ENCODE measurements around the gene GPC6.

DNA sequence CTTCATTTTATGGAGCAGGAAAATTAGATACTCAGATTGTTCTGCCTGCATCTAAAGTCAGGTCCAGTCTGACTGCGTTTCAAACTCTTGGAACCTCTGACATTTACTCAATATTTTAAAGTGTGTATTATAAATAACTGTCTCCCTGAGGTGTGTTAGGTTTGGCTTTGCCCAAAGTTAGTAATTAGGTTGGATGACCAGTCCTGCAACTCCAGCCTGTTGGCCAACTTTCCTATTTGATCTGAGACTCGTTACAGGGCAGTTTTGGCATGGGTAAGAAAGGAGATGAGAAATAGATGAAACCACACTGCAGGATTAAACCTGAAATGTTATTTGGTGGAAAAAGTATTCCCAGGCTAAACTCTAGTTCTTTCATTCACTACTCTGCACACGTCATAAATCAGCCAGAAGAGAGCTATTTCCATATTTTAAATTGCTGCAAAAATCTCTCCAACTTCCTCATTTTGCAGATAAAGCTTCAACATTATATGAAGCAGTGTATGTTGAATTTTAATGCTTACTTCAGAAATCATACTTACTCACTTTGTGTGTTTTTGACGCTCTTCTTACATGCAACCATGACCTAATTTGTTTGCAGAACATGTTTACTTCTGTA lies 895.8 kb downstream of the GPC6 start:
- TF ChIP-seq, protein P1, sequence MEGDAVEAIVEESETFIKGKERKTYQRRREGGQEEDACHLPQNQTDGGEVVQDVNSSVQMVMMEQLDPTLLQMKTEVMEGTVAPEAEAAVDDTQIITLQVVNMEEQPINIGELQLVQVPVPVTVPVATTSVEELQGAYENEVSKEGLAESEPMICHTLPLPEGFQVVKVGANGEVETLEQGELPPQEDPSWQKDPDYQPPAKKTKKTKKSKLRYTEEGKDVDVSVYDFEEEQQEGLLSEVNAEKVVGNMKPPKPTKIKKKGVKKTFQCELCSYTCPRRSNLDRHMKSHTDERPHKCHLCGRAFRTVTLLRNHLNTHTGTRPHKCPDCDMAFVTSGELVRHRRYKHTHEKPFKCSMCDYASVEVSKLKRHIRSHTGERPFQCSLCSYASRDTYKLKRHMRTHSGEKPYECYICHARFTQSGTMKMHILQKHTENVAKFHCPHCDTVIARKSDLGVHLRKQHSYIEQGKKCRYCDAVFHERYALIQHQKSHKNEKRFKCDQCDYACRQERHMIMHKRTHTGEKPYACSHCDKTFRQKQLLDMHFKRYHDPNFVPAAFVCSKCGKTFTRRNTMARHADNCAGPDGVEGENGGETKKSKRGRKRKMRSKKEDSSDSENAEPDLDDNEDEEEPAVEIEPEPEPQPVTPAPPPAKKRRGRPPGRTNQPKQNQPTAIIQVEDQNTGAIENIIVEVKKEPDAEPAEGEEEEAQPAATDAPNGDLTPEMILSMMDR (IDR thresholded peaks at IDR 0.05) = no peak
- no peak for TF ChIP-seq POLR2A (IDR thresholded peaks at IDR 0.05)
